Fibroblast of mammary gland (primary cell): ENCODE data around the gene MRPL24.

ENCODE experiments used
- DNase-seq: peaks from one replicate; pipeline ENCODE4 v3.0.0-alpha.2; 2010; ENCODE audit warnings: low read depth
- H3K4me3 ChIP-seq: 2 replicates; pipeline ENCODE4 v1.5.1; 2011; ENCODE audit warnings: low read depth, mild to moderate bottlenecking, low read length, moderate library complexity; ENCODE audit not compliant: control insufficient read depth
- CTCF ChIP-seq: conservative IDR thresholded peaks from 2 replicates; pipeline ENCODE4 v1.5.1; 2011; ENCODE audit warnings: low read depth, low read length, inconsistent platforms; ENCODE audit not compliant: control insufficient read depth, insufficient read depth

Gene MRPL24

GRCh38 chr1:156743367-156744302, 2.7 kb upstream of the MRPL24 start:
- DNase-seq: no peak
- no peak for TF ChIP-seq CTCF
- no peak overlapping the region for H3K4me3 ChIP-seq

- H3K4me3 ChIP-seq: no peak overlapping the region
- no peak for TF ChIP-seq CTCF
- no peak for DNase-seq
These were observed 1.9 kb upstream of the MRPL24 start for GRCh38 chr1:156742801-156743200.

GRCh38 chr1:156742017-156742416, 1.1 kb upstream of the MRPL24 start:
- H3K4me3 ChIP-seq: no peak overlapping the region
- TF ChIP-seq CTCF: no peak
- no peak for DNase-seq

- no peak for DNase-seq
- TF ChIP-seq CTCF: no peak
- H3K4me3 ChIP-seq: peak overlapping the region; percentile 13
These were observed 644 bp upstream of the MRPL24 start for GRCh38 chr1:156741481-156741983.

- TF ChIP-seq CTCF: no peak
- DNase-seq: no peak
- peak overlapping the region; percentile 93 for H3K4me3 ChIP-seq
These were observed 599 bp downstream of the MRPL24 start for GRCh38 chr1:156740237-156740740.

GRCh38 chr1:156738916-156739315, 2.0 kb downstream of the MRPL24 start:
- DNase-seq: no peak
- no peak for TF ChIP-seq CTCF
- no peak overlapping the region for H3K4me3 ChIP-seq

GRCh38 chr1:156738407-156738806, 2.5 kb downstream of the MRPL24 start:
- no peak for DNase-seq
- no peak overlapping the region for H3K4me3 ChIP-seq
- no peak for TF ChIP-seq CTCF
